HTR-8/SVneo (cell line): ENCODE data around the gene NLRP12.
"Not testable (repeated sequence)": the region's sequence is repeated elsewhere in the genome, so short reads cannot be mapped to it uniquely, and the experiment has no call there.

ENCODE experiments used
- DNase-seq: peaks from one replicate; pipeline ENCODE4 v3.0.0; 2011; ENCODE audit warnings: low spot score, mixed read lengths; ENCODE audit not compliant: insufficient read length
- FAIRE-seq: peaks from 2 replicates; lab custom pipeline; 2011; peaks lifted over from hg19 to GRCh38; lab: Jason Lieb, UNC

Gene NLRP12, protein sequence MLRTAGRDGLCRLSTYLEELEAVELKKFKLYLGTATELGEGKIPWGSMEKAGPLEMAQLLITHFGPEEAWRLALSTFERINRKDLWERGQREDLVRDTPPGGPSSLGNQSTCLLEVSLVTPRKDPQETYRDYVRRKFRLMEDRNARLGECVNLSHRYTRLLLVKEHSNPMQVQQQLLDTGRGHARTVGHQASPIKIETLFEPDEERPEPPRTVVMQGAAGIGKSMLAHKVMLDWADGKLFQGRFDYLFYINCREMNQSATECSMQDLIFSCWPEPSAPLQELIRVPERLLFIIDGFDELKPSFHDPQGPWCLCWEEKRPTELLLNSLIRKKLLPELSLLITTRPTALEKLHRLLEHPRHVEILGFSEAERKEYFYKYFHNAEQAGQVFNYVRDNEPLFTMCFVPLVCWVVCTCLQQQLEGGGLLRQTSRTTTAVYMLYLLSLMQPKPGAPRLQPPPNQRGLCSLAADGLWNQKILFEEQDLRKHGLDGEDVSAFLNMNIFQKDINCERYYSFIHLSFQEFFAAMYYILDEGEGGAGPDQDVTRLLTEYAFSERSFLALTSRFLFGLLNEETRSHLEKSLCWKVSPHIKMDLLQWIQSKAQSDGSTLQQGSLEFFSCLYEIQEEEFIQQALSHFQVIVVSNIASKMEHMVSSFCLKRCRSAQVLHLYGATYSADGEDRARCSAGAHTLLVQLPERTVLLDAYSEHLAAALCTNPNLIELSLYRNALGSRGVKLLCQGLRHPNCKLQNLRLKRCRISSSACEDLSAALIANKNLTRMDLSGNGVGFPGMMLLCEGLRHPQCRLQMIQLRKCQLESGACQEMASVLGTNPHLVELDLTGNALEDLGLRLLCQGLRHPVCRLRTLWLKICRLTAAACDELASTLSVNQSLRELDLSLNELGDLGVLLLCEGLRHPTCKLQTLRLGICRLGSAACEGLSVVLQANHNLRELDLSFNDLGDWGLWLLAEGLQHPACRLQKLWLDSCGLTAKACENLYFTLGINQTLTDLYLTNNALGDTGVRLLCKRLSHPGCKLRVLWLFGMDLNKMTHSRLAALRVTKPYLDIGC

GRCh38 chr19:53824134-53824611, at the start of gene NLRP12:
TSS of gene NLRP12 (minus strand) at chr19:53824314. CDS start at chr19:53824174, 140 bp downstream.
- FAIRE-seq, result no peak
- DNase-seq, result no peak

DNA sequence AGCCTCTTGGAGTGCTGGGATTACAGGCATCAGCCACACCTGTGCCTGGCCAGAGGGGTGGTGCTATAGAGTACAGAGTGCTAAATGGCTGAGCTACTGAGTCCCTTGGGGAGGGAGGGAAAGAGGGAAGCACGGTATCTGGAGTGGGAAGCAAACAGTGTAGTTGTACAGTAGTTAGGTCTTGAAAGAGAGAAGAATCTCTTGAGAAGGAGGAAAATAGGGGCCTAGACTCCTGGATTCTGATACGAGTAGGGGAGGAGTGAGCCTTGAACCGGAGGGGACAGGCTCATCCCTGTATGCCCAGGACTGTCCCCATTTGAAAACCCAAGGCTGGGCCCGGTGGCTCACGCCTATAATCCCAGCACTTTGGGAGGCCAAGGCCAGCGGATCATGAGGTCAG, 48.6 kb upstream of the NLRP12 start:
- FAIRE-seq (no peak), DNase-seq (no peak)

- FAIRE-seq (no peak), DNase-seq (no peak)
Observed at GRCh38 chr19:53871454-53871853, 47.3 kb upstream of the NLRP12 start.

DNA sequence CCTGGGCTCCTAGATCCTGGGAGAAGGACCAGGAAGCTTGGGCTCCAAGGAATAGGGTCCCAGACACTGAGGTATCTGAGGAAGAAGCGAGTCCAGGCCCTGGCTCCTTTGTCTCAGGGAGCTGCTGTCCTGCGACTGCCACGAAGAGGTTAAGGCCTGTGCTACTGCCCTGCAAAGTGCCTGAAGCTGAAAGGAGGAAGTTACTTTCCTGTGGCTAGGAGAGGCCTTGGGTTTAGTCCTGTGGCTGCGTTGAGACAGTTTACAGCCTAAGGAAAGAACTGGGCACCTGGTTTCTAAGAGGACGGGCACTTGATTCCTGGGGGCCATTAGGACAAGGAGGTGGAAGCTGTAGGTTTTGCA, 46.4 kb upstream of the NLRP12 start:
- no peak for FAIRE-seq
- DNase-seq, result no peak

DNA sequence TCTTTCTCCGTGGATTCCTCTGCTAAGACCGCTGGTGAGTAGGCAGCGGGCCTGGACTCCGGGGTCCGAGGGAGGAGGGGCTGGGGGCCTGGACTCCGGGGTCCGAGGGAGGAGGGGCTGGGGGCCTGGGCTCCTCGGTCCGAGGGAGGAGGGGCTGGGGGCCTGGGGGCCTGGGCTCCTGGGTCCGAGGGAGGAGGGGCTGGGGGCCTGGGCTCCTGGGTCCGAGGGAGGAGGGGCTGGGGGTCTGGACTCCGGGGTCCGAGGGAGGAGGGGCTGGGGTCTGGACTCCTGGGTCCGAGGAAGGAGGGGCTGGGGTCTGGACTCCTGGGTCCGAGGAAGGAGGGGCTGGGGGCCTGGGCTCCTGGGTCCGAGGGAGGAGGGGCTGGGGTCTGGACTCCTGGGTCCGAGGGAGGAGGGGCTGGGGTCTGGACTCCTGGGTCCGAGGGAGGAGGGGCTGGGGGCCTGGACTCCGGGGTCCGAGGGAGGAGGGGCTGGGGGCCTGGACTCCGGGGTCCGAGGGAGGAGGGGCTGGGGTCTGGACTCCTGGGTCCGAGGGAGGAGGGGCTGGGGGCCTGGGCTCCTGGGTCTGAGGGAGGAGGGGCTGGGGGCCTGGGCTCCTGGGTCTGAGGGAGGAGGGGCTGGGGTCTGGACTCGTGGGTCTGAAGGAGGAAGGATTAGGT, 45.8 kb upstream of the NLRP12 start:
- DNase-seq, FAIRE-seq: not testable (repeated sequence)

DNA sequence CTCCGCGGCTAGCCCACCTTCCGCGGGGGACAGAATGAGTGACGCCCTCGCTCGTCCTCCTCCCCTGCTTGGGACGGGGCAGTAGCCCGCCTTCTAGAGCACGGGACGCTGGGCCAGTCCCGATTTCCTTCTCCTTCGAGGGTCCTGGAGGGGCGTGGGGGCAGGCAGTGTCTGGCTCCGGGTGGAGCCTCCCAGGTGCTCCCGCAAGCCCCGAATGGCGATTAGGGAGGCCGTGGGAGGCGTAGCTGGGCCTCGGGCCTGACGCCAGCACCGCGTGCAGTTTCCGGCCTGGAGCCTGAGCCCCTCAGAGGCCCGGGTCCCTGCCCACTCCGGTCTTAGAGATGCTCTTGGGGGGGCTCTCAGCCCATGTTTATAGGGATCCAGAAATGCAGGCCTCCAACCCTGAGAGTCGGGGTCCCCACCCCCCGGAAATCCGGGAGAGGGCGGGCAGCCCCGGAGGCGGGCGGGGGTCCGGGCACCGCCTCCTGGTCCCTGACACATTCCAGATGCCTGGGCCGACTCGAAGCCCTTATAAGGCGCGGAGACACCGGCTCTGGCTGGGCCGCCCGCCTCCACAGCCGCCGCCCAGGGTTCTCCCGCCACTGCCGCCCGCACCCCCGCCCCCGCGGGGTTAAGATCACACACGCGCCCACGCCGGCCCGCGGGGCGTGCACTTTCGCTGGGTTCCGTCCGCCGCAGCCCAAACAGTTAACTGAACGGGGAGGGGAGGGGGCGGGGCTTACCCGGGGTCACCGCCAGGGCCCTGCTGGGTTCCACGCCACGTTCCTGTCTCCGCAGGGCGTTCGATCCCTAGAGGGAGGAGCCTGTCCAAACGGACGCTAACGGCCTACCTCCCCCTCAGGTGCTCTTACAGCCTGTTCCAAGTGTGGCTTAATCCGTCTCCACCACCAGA, 45.0 kb upstream of the NLRP12 start:
- DNase-seq, result peak; percentile 79
- FAIRE-seq, result peak; percentile 76

GRCh38 chr19:53868091-53868891, 44.2 kb upstream of the NLRP12 start:
- DNase-seq, result peak; percentile 69
- FAIRE-seq, result peak; percentile 36

DNA sequence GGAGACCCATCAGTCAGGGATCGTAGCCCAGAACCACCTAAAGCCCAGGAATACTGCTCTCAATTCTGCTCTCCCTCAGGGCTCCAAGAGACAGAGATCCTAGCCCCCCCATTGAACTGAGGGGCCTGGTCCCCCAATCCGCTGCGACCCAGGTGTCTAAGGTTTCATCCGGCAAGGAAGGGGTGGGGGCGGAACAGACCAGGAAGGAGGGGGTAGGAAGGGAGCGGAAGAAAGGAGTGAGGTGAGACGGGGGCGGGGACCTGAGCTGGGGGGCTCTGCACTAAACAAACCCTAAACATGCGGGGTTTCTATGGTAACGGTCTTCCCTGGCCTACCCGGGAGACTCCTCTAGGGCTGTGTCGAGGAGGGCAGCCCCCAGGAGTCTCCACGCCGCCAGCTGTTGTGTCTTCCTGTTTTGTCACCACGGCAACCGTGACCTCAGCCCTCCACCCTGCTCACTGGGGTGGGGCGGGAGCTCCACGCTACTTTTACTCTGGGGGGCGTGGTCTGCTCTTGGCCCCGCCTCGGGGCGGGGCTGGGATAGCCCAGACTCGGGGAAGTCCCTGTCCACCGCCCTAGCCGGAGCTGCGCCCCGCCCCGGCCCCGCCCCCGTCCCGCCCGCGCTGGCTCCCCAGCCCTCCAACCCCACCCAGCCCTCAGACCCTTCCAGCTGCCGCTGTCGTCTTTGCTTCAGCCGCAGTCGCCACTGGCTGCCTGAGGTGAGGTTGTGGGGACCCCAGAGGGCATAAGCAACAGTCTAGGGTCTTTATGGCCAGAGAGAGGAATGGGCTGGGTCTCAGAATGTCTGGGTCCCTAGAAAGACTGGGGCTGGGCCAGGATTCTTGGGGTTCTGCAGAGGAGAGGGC, 43.3 kb upstream of the NLRP12 start, which contains the start of gene MYADM:
MYADM (plus strand) TSS at position 659 of the 866 bp plus-strand sequence. CDS start 5,647 bp downstream, outside the sequence.
- DNase-seq (peak; percentile 97), FAIRE-seq (peak; percentile 71)

- DNase-seq, result no peak
- no peak for FAIRE-seq
Observed at GRCh38 chr19:53866865-53867224, 42.7 kb upstream of the NLRP12 start.

GRCh38 chr19:53865918-53866864, 42.1 kb upstream of the NLRP12 start:
- DNase-seq (no peak), FAIRE-seq (peak; percentile 86)

- DNase-seq, result no peak
- FAIRE-seq, result no peak
Observed at GRCh38 chr19:53865523-53865917, 41.4 kb upstream of the NLRP12 start.

- DNase-seq (no peak), FAIRE-seq (no peak)
Observed at GRCh38 chr19:53864308-53864836, 40.3 kb upstream of the NLRP12 start.

GRCh38 chr19:53853707-53854106, 29.6 kb upstream of the NLRP12 start:
- FAIRE-seq, result no peak
- no peak for DNase-seq

- DNase-seq, result no peak
Observed at GRCh38 chr19:53849237-53849676, 25.1 kb upstream of the NLRP12 start.

DNA sequence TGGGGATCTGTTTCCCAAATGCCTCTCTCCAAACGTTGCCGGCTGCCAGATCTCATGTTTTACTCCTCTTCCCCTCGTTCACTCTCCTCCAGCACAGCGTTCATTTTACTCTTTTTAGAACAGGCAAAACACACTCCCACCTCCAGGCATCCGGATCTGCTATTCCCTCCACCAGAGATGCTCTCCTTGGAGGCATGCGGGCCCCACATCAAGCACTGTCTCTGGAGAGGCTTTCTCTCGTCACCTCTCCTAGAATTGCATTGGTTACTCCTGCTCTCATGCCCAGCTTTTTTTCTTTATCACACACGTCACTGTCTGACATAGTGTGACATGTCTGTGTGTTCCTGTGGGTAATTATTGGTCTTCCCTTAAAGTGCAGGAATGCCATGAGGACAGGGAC, 23.4 kb upstream of the NLRP12 start:
- FAIRE-seq, result no peak

More at GRCh38 chr19:53849237-53849676, 25.1 kb upstream of the NLRP12 start:
- FAIRE-seq, result no peak

GRCh38 chr19:53844849-53845246, 20.7 kb upstream of the NLRP12 start:
- no peak for DNase-seq
- no peak for FAIRE-seq

More for the DNA sequence above, 23.4 kb upstream of the NLRP12 start:
- no peak for DNase-seq
